NCI-H146 (cell line): Measurements from ENCODE around the gene FBXO24.
"Not testable (repeated sequence)": the region's sequence is repeated elsewhere in the genome, so short reads cannot be mapped to it uniquely, and the experiment has no call there.

ENCODE experiments used
- DNase-seq: peaks from one replicate; lab custom pipeline; 2025; lab: John Stamatoyannopoulos, UW

FBXO24 gene, protein sequence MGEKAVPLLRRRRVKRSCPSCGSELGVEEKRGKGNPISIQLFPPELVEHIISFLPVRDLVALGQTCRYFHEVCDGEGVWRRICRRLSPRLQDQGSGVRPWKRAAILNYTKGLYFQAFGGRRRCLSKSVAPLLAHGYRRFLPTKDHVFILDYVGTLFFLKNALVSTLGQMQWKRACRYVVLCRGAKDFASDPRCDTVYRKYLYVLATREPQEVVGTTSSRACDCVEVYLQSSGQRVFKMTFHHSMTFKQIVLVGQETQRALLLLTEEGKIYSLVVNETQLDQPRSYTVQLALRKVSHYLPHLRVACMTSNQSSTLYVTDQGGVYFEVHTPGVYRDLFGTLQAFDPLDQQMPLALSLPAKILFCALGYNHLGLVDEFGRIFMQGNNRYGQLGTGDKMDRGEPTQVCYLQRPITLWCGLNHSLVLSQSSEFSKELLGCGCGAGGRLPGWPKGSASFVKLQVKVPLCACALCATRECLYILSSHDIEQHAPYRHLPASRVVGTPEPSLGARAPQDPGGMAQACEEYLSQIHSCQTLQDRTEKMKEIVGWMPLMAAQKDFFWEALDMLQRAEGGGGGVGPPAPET

DNA sequence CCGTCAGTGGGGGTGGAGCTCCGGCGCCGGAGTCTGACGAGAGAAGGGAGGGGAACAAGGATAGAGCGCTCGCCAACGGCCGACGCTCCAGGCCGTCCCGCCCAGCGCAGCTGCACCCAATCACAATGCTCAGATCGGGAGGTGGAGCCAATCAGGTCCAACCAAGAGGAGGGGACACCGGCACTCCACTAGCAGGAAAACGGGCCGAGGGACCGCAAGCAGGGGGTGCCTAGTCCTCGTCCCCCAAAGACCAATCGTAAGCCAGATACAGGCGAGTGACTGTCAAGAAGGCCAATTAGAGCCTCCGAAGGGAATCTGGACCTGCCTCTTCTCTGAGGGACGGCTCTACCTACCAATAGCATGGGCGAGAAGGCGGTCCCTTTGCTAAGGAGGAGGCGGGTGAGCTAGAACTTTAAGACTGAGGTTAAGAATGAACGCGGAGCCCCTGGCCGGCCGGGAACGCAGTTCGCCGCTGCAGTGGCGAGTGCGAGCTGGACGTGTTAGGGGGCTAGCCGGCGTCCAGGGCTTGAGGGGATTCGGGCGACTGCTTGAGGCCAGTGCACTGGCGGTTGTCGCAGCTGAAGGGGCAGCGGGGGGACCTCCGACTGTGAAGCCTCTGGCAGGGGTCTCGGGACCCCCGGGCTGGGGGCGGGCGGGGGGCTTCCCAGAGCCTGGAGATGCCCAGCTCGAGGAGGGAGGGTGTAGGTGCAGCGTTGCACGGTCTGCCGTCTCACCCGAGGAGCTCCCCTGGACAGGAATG, at the start of gene FBXO24:
Gene FBXO24 (plus strand): TSS at position 63 of the 760 bp plus-strand sequence. CDS start 298 bp downstream, at position 361.
- DNase-seq: peak; percentile 100

DNA sequence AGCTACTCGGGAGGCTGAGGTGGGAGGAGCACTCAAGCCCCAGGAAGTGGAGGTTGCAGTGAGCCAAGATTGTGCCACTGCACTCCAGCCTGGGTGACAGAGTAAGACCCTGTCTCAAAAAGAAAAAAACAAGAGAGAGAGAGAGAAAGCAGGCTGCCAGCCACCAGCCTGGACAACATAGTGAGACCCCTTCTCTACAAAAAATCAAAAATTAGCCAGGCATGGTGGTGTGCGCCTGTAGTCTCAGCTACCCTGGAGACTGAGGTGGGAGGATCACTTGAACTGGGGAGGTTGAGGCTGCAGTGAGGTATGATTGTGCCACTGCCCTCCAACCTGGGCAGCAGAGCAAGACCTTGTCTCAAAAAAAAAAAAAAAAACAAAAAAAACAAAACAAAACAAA, 49.4 kb upstream of the FBXO24 start:
- not testable (repeated sequence) for DNase-seq

DNA sequence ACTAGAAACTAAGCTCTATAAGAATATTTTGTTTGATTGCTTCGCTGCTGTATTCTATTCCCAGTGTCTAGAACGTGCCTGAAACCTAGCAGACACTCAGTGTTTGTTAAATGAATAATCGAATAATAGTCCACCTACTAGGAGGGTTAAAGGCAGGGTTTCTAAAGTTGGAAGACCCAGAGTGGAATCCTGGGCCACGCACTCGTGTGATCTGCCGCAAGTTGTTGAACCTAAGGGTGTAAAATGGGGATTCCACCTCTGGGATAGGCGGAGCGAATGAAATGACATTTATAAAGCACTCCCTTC, 47.8 kb upstream of the FBXO24 start:
- DNase-seq: no peak

DNA sequence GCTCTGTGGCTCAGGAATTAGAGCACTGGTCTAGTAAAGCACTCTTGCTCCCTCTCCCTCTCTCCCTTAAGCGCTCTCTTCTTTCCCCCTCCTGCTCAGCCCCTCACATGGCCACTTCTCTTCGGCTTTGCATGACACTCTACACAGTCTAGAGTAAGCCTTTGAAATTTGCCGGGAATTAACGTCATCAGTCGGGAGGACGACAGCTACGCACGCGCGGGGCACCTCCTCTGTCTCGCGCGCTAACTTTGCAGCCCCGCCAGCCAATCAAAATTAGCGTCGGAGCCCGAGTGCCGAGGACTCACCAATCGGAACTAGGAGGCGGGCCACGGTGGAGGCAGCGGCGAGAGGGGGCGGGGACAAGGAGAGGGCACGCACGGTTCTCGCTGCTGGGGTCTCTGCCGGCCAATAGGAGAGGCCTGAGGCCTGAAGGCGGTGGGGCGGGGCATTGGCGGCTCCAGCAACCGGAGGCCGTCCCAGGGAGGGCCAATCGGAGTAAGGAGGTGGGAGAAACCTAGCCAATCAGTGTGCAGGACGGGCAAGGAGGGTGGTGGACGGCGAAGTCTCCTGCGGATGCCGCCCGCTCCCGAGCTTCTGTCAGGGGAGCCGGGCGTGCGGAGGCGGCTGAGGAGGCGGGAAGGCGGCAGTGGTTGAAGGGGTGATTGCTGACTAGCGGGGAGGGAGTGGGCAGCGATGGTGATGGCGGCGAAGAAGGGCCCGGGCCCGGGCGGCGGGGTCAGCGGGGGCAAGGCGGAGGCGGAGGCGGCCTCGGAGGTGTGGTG, 47.3 kb upstream of the FBXO24 start, which contains the start of gene AGFG2:
Gene AGFG2 (plus strand): TSS at position 550 of the 782 bp plus-strand sequence. CDS start 144 bp downstream, at position 694.
- peak; percentile 100 for DNase-seq

DNA sequence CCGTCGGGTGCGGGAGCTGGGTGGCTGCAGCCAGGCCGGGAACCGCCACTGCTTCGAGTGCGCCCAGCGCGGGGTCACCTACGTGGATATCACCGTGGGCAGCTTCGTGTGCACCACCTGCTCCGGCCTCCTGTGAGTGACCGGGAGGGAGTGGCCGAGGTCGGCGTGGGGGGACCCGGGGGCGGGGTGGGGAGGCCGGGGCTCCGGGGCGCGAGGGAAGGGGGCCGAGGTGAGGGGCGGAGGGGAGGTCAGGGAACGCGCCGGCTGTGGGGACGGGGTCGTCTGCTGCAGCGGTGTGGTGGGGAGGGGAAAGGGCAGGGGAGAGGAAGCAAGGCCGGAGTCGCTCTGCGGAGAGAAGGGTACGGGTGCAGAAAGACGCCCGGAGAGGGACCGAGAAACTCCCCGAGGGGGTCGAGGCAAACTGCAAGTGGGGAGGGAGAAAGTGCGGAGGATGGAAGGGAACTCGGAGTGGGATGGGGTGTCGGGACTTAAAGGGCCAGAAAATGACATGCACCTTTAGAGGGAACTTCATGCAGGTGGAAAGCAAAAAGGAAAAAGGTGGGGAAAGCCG, 46.6 kb upstream of the FBXO24 start:
- peak; percentile 66 for DNase-seq

DNA sequence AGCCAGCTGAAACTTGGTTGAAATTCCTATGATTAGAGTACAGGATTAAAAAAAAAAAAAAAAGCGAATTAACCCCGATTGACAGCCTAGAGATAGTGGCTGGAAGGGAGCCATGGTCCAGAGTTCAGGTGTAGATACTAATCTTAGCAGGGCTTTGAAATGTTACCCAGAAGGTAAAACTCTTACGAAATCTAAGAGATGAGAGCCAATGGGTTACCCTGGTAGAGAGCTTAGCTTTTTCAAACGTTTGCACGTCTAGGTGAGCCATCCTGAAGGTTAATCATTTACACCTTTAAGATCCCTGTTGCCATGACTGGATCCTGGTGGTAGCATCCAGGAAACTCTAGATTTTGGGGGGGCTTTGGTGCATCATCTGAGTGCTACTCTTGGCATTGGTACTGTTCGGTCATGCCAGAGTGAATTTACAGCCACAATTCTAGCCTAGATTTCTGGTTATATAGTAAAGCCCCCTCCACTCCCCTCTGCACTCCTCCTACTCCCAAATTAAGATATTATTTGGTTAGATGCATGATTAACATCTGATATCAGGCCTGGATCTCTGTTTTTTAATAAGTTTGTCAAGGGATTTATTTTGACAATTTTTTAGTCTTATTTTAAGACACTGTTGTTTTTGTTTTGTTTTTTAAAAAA, 45.9 kb upstream of the FBXO24 start:
- DNase-seq: no peak

DNA sequence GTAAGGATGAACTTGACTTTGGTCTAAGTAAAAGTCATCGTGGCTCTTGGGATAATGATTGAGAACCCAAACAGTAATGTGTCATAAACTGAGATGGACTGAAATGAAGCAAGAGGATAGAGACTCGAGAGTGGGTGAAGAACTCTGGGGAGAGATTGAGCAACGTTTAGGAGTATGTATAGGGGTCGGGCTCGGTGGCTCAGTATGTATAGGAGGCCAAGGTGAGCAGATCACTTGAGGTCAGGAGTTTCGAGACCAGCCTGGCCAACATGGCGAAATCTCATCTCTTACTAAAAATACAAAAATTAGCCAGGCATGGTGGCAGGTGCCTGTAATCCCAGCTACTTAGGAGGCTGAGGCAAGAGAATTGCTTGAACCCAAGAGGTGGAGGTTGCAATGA, 44.8 kb upstream of the FBXO24 start:
- not testable (repeated sequence) for DNase-seq

DNA sequence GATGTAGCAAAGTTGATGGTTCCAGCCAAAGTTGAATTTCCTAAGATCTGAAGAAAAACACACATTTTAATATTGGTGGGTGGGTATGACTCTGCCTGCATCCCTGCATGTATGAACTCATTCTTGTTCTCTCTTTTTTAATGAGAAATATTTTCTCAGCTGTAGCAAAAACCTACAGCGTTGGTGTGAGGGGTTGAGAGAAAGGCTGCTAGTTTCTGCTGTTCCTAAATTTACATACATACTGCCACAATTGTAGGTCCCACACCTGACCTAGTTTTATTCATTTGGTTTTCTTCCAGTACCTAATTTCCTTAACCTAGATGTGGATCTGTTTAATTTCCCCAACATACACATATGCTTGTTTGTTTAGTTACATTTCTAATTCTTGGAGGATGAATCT, 42.5 kb upstream of the FBXO24 start:
- DNase-seq: no peak

DNA sequence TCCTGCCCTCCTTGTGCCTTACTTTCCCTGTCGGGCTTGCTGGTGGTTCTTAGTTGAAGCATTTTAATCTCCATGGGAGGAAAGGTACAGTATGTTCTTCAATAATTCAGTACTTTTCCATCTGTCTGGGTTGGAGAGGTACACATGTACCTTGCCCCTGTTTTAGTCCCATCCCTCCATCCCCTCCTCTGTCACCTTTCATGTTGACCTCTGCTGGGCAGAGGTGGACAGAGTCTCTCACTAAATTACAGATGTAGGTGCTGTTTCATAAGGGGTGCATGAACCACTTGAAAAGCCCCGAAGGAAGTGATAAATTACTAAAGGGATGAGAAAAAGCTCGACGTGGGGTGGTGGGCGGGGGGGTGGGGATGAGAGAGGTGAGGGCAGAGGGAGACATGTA, 41.7 kb upstream of the FBXO24 start:
- DNase-seq: no peak

DNA sequence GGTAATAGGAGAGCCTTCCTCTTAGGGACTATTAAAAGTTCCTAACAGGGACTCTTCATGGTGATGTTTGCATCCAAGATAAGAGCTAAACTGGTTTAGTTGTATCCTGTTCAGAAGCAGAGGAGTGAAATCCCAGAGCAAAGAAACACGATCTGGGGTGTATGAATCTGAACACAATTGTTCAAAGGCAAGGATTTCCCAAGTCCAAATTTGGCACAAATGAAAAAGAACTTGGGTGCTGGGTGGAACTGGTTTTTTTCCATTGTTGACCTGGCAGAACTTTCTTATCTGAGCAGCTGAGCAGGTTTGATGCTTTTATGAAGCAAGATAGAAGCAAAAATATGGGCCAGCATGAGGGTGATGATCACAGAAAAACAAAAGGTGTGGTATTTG, 41.2 kb upstream of the FBXO24 start:
- no peak for DNase-seq

DNA sequence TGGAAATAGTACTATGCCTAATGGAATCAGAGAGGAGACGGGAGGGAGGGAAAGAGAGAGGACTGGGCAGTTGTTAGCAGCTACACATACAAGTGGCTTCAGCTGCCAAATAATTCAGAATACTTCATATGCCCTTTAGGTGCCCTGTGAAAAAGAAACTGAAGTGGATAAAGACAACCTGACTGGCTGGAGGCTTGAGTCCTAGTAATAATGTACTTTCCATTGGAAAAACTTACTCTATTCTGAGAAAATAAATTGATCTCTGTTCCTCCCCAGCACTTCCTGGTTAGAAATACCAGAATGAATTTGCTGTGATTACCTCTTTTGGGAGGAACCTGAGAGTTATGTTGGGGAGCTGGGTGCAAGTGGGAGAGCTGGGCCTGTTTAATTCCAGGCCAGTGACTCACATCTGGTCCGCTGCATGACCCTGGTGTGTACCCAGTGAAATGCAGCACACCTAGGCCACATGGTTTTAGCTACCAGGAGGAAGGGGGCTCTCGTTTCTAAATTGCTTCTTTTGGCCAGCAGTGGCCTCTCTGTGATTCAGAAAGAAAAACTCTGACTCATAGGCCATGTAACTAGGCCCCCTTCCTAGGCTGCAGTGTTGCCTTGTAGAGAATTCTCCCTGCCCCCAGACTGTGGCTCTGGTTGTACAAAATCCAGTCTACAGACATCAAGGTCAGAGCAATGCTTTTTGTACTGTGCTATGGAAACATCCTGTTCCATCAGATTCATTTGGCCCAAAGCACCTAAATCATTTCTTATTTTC, 40.6 kb upstream of the FBXO24 start:
- no peak for DNase-seq

DNA sequence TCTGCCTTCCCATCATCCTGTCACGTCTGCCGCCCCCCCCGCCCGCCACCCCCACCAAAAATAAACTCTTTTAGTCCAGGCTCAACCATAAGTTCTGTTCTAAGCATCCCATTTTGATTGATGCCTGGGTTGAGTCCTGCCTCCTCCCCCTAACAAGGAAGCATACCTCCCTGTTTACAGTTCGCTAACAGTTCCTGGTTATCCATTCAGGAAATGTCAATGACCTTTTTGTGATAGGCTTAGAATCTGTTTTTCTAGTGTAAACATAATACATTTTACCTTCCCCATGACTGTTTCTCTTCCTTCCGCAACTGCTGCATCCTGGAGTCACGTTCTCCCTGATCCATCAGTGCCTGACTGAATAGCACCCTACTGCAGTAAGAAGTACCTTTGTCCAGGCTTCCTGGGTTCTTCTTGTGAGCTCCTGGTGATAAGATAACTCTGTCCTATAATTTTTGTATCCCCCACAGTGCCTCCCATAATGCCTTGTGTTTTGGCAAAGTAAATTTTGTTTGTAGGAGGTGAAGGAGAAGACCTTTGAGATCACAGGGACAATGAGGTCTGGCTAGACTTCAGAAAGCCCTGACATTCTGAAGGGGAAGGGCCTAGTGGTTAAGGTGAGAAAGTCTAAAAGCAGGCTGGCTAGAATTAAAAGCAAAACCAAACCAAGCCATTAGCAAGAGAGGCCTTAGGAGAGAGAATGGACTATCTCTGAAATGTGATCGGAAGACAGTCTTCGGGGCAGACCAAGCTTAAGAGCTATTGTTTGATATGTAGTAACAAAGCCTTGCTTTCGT, 39.8 kb upstream of the FBXO24 start:
- peak; percentile 20 for DNase-seq

DNA sequence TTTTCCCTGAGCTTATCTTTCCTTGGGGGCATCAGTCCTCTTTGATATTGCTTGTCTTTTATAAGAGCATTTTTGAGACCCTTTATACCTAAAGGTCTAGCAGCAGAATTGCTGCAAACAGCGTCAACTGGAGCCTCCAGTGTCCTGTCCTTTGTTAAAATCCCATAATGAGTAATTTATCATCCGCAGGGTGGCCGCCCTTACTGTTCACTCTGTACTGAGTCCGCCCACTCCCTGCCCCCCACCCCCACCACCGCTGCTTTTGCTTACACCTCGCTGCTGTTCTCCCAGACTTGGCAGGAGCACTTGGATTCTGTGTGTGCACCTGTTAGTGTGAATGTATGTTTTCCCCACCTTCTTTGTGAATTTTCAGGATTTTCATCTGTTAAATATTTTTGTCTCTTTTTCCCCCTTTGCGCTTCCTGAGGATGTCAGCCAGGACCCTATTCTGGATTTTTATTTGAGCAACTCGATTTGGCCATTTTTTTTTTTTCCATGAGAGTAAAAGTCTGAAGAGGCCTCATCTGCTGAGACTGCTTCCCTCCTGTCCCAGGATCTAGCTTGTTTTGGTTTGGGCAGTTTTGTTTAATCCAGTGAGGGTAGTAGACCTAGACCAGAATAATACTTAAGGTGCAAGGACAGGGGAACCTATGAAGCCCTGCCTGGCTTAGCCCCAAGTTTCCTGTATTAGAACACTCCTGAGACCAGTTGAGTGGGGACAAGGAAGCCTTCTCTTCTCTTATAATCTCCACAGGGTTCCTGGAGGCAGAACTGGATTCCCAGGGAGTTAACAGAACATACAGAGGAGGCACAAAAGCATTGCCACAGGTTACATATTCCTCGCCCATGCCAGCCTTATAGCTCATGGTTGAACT, 39.0 kb upstream of the FBXO24 start:
- peak; percentile 55 for DNase-seq

DNA sequence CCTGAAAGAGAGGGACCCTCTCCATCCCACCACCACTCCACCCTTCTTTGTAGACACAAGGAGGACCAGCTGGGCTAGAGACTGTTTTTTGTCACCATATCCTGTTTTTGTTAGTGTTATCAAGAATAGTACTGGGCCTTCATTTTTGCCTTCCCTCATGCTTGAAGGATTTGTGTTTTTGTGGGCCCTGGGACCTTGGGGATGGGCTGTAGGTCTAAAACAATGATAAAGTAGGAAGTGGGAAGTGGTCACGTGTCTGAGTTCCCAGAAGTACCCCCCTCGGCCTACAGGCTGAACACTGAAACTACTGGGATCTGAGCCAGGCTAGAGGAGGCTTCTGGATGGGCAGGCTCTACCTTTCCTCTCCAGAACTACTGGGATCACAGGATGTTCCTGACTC, 38.3 kb upstream of the FBXO24 start:
- DNase-seq: no peak

DNA sequence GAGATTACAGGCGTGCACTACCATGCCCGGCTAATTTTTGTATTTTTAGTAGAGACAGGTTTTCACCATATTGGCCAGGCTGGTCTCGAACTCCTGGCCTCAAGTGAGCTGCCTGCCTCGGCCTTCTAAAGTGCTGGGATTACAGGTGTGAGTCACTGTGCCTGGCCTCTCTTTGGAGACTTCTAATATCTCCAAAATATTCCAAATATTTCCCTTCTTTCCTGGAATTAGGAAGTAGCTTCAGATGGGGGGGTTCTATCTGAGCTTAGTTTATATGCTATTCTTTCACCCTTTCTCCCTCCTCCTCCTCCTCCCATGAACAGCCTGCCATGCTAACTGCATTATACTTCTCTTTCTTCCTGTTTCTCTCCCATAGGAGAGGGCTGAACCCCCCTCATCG, 37.7 kb upstream of the FBXO24 start:
- DNase-seq: not testable (repeated sequence)

DNA sequence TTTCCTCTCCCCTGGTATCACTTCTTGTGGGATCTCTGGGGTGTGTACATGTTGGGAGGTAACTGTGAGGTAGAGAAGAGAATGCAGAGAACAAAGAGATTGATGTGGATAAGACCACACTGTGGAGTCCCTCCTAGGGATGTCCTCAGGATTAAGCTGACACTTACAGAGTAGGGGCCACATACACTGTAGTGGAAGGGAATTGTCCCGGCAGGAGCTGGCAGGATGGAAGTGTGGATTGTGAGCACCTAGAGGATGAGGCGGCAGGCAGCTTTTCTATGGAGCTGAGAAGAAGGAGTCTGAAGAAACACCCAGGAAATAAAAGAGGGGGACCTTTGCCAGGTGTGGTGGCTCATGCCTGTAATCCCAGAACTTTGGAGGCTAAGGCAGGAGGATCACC, 33.6 kb upstream of the FBXO24 start:
- DNase-seq: no peak

DNA sequence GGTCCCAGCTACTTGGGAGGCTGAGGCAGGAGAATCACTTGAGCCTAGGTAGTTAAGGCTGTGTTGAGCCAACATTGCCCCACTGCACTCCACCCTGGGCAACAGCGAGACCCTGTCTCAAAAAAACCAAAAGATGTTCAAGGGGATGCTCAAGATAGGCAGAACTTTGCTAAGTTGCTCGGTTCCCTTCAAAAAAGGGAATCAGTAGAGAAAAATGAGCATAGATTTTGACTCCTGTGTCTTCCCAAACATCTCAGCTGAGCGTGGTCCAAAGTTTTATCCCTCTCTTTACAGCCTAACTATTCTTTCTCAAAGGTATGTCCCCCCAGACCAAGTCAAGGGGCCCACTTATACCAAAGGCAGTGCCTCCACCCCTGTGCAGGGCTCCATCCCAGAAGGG, 33.1 kb upstream of the FBXO24 start:
- no peak for DNase-seq

DNA sequence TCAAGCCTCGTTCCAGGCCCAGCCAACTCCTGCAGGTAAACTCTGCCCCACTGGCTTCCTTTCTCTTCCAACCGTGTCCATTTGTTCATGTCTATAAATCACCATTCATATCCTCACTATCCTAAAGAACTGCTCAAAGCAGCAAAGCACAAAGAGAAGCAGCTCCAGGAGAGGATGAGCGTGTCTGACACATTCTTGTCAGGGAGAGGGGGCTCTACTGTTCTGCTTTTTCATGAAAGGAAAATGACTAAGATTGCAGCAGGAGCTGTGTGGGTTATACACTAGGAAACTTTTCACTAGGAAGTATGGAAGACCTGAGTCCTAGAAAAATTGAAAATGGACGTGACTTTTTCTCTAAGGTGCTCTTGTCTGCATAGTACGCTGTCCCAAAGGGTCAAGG, 30.4 kb upstream of the FBXO24 start:
- no peak for DNase-seq

DNA sequence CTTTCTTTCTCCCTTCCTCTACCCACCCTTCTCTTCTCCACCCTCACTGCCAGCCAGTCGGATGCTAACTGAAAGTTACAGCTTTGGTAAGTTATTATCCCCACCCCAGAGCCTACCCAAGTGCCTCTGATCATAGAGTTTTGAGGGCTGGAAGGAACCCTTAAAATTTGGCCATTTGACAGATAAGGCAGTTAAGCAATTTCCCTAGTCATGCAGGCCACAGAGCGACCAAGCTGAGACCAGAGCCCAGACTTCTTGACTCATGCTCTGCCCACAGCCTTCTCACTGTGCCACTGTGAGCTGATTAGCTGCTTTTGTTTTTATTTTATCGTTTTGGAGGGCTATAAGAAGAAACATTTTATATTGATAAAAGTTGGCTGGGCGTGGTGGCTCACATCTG, 29.6 kb upstream of the FBXO24 start:
- no peak for DNase-seq
